Measurements from ENCODE around the gene SASH1. TPM values are rescaled to one million over a fixed set of nuclear protein-coding genes. Genes with fewer than 3 reads are reported as not detected.

The SASH1 gene
- total RNA-seq, 2 experiments from 2014 or later = not detected

GRCh38 chr6:148507774-148508173 is 165.1 kb downstream of the SASH1 start:
- ChIA-PET CTCF (no interaction called here), POLR2A (no interaction called here)
- H3K27me3 Mint-ChIP-seq (ENCODE audit: low read depth) = peaks cover 24% of the 10 kb centered on the region
- no peak overlapping the region for H3K27ac Mint-ChIP-seq
- H3K36me3 Mint-ChIP-seq (ENCODE audit: low read depth) = no peaks in the 10 kb centered on the region
- ATAC-seq (no peak), DNase-seq (no peak)
- H3K4me1 Mint-ChIP-seq (ENCODE audit: low read depth) = no peaks in the 10 kb centered on the region
- no peaks in the 10 kb centered on the region for H3K9me3 Mint-ChIP-seq (ENCODE audit: insufficient read depth)
- H3K4me3 Mint-ChIP-seq = no peak overlapping the region

DNA sequence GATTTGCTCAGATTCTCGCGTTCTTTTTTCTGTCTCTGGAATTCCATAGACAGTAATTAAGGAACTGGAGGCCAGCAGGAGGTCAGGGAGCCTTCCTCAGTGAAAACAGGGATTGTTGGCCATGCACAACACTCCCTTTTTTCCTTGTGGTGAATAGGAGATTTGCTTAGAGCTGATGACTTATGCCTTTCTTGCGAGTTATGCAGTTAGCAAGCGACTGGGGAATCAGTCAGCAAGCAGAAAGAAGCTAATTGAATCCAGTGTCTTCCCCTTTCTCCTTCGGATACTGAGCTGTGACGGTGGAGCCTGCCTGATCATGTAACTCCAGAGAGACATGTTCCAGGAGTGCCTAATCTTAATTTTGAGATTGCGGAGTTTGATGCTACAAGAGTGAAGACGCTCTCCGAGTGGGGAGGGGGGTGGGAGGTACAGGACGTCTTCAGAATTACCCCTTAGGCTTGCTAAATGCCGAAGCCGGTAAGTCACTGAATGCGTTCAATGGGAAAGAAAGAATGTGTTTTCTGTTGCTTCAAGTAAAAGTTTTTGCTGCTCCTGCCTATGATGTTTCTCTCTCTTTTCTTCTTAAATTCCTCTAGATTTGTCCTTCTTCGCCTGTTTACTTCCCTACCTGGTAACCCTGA is 165.9 kb downstream of the SASH1 start:
- H3K4me3 Mint-ChIP-seq = no peak overlapping the region
- DNase-seq (no peak), ATAC-seq (no peak)
- H3K36me3 Mint-ChIP-seq (ENCODE audit: low read depth) = no peaks in the 10 kb centered on the region
- ChIA-PET POLR2A (no interaction called here), CTCF (no interaction called here)
- H3K27me3 Mint-ChIP-seq (ENCODE audit: low read depth) = peaks cover 24% of the 10 kb centered on the region
- no peaks in the 10 kb centered on the region for H3K4me1 Mint-ChIP-seq (ENCODE audit: low read depth)
- H3K27ac Mint-ChIP-seq = no peak overlapping the region
- H3K9me3 Mint-ChIP-seq (ENCODE audit: insufficient read depth) = no peaks in the 10 kb centered on the region

GRCh38 chr6:148509119-148509799 is 166.6 kb downstream of the SASH1 start:
- Mint-ChIP-seq H3K27ac (no peak overlapping the region), H3K36me3 (ENCODE audit: low read depth) (no peaks in the 10 kb centered on the region), H3K9me3 (ENCODE audit: insufficient read depth) (no peaks in the 10 kb centered on the region), H3K4me1 (ENCODE audit: low read depth) (no peaks in the 10 kb centered on the region), H3K4me3 (no peak overlapping the region), H3K27me3 (ENCODE audit: low read depth) (peaks cover 24% of the 10 kb centered on the region)
- DNase-seq (no peak), ATAC-seq (no peak)
- ChIA-PET POLR2A (no interaction called here), CTCF (no interaction called here)

DNA sequence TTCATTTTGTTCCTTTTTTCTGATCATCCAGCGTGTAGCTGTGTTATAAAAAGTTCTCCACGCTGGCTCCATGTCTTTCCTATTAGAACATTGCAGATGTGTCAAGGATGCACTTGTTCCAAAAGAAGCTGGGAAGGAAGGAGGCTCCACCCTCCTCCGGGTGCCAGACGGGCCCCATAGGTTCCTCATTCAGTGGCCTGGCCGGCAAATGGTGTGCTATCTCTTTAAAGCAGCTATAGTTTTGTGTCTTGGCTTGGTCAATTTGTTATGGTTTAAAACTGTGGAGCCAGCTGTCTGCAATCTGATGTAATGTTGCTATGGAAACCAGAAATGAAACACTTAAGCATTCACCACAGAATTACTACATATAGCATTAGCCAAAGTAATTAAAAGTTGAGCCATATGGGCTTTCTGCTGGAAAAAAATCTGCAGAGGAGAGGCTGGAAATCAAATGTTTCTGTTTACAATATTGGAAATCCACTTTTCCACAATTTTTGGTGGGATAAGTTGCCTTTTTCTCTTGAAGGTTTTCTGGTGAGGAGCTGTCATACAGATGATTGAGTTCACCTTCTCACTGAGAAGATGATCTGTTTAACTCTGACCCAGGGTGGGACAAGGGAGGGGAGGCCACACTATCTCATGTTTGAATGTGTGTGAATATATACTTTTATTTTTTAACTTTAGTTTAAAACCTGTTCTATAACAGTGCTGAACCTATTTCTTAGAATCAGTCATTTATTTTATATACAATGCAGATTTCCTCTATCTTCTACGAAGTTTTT is 167.4 kb downstream of the SASH1 start:
- Mint-ChIP-seq H3K9me3 (ENCODE audit: insufficient read depth) (no peaks in the 10 kb centered on the region), H3K4me3 (no peak overlapping the region), H3K27me3 (ENCODE audit: low read depth) (peaks cover 23% of the 10 kb centered on the region), H3K27ac (no peak overlapping the region), H3K4me1 (ENCODE audit: low read depth) (no peaks in the 10 kb centered on the region), H3K36me3 (ENCODE audit: low read depth) (no peaks in the 10 kb centered on the region)
- no peak for DNase-seq
- CTCF ChIA-PET = no interaction called here
- POLR2A ChIA-PET = no interaction called here
- ATAC-seq = no peak

- DNase-seq = no peak
- no peak overlapping the region for H3K4me3 Mint-ChIP-seq
- no peak overlapping the region for H3K27ac Mint-ChIP-seq
- H3K27me3 Mint-ChIP-seq (ENCODE audit: low read depth) = peaks cover 13% of the 10 kb centered on the region
- ChIA-PET POLR2A (no interaction called here), CTCF (no interaction called here)
- ATAC-seq = no peak
- H3K9me3 Mint-ChIP-seq (ENCODE audit: insufficient read depth) = no peaks in the 10 kb centered on the region
- no peaks in the 10 kb centered on the region for H3K4me1 Mint-ChIP-seq (ENCODE audit: low read depth)
- H3K36me3 Mint-ChIP-seq (ENCODE audit: low read depth) = no peaks in the 10 kb centered on the region
Measured at GRCh38 chr6:148513145-148514071, 170.8 kb downstream of the SASH1 start.

- H3K4me1 Mint-ChIP-seq (ENCODE audit: low read depth) = no peaks in the 10 kb centered on the region
- DNase-seq (no peak), ATAC-seq (no peak)
- H3K27me3 Mint-ChIP-seq (ENCODE audit: low read depth) = peaks cover 7% of the 10 kb centered on the region
- ChIA-PET POLR2A (no interaction called here), CTCF (no interaction called here)
- H3K27ac Mint-ChIP-seq = no peak overlapping the region
- H3K9me3 Mint-ChIP-seq (ENCODE audit: insufficient read depth) = no peaks in the 10 kb centered on the region
- H3K4me3 Mint-ChIP-seq = no peak overlapping the region
- no peaks in the 10 kb centered on the region for H3K36me3 Mint-ChIP-seq (ENCODE audit: low read depth)
Measured at GRCh38 chr6:148514091-148514845, 171.6 kb downstream of the SASH1 start.

- Mint-ChIP-seq H3K4me3 (no peak overlapping the region), H3K27ac (no peak overlapping the region), H3K9me3 (ENCODE audit: insufficient read depth) (no peaks in the 10 kb centered on the region), H3K27me3 (ENCODE audit: low read depth) (peaks cover 2% of the 10 kb centered on the region), H3K4me1 (ENCODE audit: low read depth) (no peaks in the 10 kb centered on the region), H3K36me3 (ENCODE audit: low read depth) (no peaks in the 10 kb centered on the region)
- ChIA-PET CTCF (no interaction called here), POLR2A (no interaction called here)
- DNase-seq = no peak
- no peak for ATAC-seq
Measured at GRCh38 chr6:148516217-148516616, 173.6 kb downstream of the SASH1 start.

DNA sequence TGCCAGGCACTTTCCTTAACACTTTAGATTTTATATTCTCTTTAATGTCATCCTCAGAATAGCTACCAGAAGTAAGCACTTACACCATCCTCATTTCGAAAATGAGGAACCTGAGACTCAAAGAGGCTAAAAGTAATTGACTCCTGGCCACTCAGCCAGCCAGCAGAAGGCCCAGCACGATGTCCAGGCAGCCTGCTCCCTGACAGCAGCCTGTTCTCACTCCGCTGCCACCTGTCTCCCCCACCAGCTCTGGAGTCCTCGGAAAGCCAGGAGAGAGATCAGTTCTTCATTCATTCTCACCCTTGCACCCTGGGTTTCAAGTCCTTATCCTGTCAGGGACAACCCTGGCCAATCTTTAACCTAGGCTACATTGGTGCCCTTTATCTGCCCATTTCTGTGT is 174.0 kb downstream of the SASH1 start:
- ATAC-seq (no peak), DNase-seq (no peak)
- Mint-ChIP-seq H3K36me3 (ENCODE audit: low read depth) (no peaks in the 10 kb centered on the region), H3K27ac (no peak overlapping the region), H3K4me3 (no peak overlapping the region), H3K9me3 (ENCODE audit: insufficient read depth) (no peaks in the 10 kb centered on the region), H3K27me3 (ENCODE audit: low read depth) (peaks cover 2% of the 10 kb centered on the region), H3K4me1 (ENCODE audit: low read depth) (no peaks in the 10 kb centered on the region)
- CTCF ChIA-PET = no interaction called here
- POLR2A ChIA-PET = no interaction called here

GRCh38 chr6:148517470-148517869 is 174.8 kb downstream of the SASH1 start:
- ChIA-PET CTCF (no interaction called here), POLR2A (no interaction called here)
- peaks cover 2% of the 10 kb centered on the region for H3K27me3 Mint-ChIP-seq (ENCODE audit: low read depth)
- H3K4me1 Mint-ChIP-seq (ENCODE audit: low read depth) = no peaks in the 10 kb centered on the region
- DNase-seq (no peak), ATAC-seq (no peak)
- no peaks in the 10 kb centered on the region for H3K9me3 Mint-ChIP-seq (ENCODE audit: insufficient read depth)
- H3K4me3 Mint-ChIP-seq = no peak overlapping the region
- H3K27ac Mint-ChIP-seq = no peak overlapping the region
- H3K36me3 Mint-ChIP-seq (ENCODE audit: low read depth) = no peaks in the 10 kb centered on the region

DNA sequence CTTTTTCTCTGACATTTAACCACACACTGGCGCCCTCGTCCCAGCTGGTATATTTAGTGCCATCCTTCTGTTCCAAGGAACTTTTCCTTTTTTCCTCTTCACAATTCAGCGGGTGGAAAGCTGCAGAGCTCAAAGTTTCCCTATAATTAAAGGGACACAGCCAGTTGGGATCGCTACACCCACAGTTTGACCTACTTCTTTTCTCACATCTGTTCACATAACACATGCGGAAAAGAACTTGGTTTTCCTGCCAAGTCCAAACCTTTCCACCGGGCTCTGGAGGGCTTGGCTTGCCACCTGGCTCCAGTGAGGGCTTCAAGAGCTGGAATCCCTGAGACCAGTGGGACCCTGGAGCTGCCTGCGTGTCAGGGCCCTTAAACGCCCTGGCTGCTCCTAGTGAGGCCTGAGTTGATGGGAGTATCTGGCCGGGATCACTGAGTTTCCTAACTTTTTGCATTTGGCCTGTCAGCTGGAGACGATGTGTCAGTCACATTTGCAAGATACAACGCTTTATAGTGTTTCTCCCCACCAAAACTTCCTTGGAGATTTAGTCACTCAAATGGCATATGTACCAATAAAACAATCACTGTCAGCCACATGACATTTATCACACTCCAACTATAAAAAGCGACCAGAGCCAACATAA is 176.0 kb downstream of the SASH1 start:
- Mint-ChIP-seq H3K4me3 (no peak overlapping the region), H3K36me3 (ENCODE audit: low read depth) (no peaks in the 10 kb centered on the region), H3K4me1 (ENCODE audit: low read depth) (no peaks in the 10 kb centered on the region), H3K27ac (no peak overlapping the region), H3K27me3 (ENCODE audit: low read depth) (peaks cover 4% of the 10 kb centered on the region), H3K9me3 (ENCODE audit: insufficient read depth) (no peaks in the 10 kb centered on the region)
- ChIA-PET POLR2A (no interaction called here), CTCF (interaction anchor here (0.6 to 1.5 kb wide), 2 partner anchors 41 to 1511 kb away, joined by 3 read pairs; no protein-coding TSS in a partner anchor)
- ATAC-seq = no peak
- DNase-seq = no peak
